HCT116 (cell line): ENCODE results near the gene CETP. TPM values are rescaled to one million over a fixed set of nuclear protein-coding genes. Genes with fewer than 3 reads are reported as not detected.

Experiments
- ATAC-seq: fragments of 200-7000 bp; cut with Tn5 transposase; 2 replicates; pipeline ENCODE4 v1.9.1; 2020; ENCODE audit warnings: mild to moderate bottlenecking, moderate library complexity
- BruUV-seq: library from RNA; stranded (reverse); fragments of 400-500 nt; replicated peaks from 2 replicates; lab custom pipeline; 2021; lab: Mats Ljungman, UMichigan
- CTCF ChIA-PET: fragments of 300-600 bp; sonication (Branson Sonifier 250); formaldehyde crosslinking; loops from one replicate; lab custom pipeline; 2021; ENCODE audit warnings: antibody characterized with exemption; lab: Charles Lee
- POLR2A ChIA-PET: fragments of 300-600, 350-600 bp; sonication (Branson Sonifier 250); formaldehyde crosslinking; loops from one replicate; lab custom pipeline; 2021; ENCODE audit warnings: antibody characterized with exemption; lab: Charles Lee
- RAD21 ChIA-PET, 2 experiments: fragments of 300-600 bp; sonication (Branson Sonifier 250); formaldehyde crosslinking; loops; one replicate each; lab custom pipeline; 2023; ENCODE audit warnings: low total read pairs in 2 of 2; ENCODE audit not compliant: uncharacterized antibody in 2 of 2, unreplicated experiment in 2 of 2, low non-redundant PET in 1 of 2; lab: Charles Lee
- DNase-seq: peaks from one replicate; pipeline ENCODE4 v3.0.0-alpha.2; 2010; ENCODE audit warnings: low read depth, low spot score
- H2AFZ ChIP-seq: fragments of 200-600 bp; shearing (Covaris generic), sonication (generic); 2 replicates; pipeline ENCODE4 v1.6.1; 2017; ENCODE audit warnings: low read depth, mixed run types, mixed read lengths, antibody characterized with exemption, low read length; ENCODE audit not compliant: poor library complexity, severe bottlenecking
- H3K27ac ChIP-seq: 2 replicates; pipeline ENCODE4 v1.5.1; 2012; ENCODE audit warnings: low read depth, low read length
- H3K27me3 ChIP-seq: fragments of 200-600 bp; sonication (generic); 2 replicates; pipeline ENCODE4 v1.6.1; 2016; ENCODE audit warnings: mixed run types, low read length, mixed read lengths; ENCODE audit not compliant: insufficient read depth
- H3K36me3 ChIP-seq, 2 experiments: fragments of 200-500 bp in 1 of 2; fragments of 200-600 bp in 1 of 2; sonication (Bioruptor generic) in 1 of 2; sonication (generic) in 1 of 2; 2 replicates each; pipeline versions ENCODE4 v1.5.1 to v1.6.1; 2014 to 2016; ENCODE audit warnings: low read length in 2 of 2, inconsistent platforms in 1 of 2, mixed read lengths in 1 of 2, mixed run types in 1 of 2; ENCODE audit not compliant: insufficient read depth in 2 of 2, control insufficient read depth in 1 of 2
- H3K4me1 ChIP-seq, 2 experiments: fragments of 200-600 bp in 1 of 2; sonication (generic) in 1 of 2; 2 replicates each; pipeline versions ENCODE4 v1.5.1 to v1.6.1; 2012 to 2017; ENCODE audit warnings: low read length in 2 of 2, inconsistent platforms in 1 of 2, mild to moderate bottlenecking in 1 of 2, mixed read lengths in 1 of 2, mixed run types in 1 of 2, moderate library complexity in 1 of 2; ENCODE audit not compliant: insufficient read depth in 2 of 2, control insufficient read depth in 1 of 2
- H3K4me2 ChIP-seq: fragments of 200-600 bp; sonication (generic); 2 replicates; pipeline ENCODE4 v1.6.1; 2017; ENCODE audit warnings: mixed run types, low read length, mixed read lengths
- H3K4me3 ChIP-seq, 2 experiments: fragments of 200-600 bp in 1 of 2; sonication (generic) in 1 of 2; replicated peaks in 1 of 2; 2 replicates each; pipeline ENCODE4 v1.5.1; 2011 to 2016; ENCODE audit warnings: low read length in 2 of 2, control low read depth in 1 of 2, low read depth in 1 of 2, mild to moderate bottlenecking in 1 of 2, mixed read lengths in 1 of 2, mixed run types in 1 of 2
- H3K79me2 ChIP-seq: fragments of 200-600 bp; sonication (generic); 2 replicates; pipeline ENCODE4 v1.6.1; 2017; ENCODE audit warnings: mild to moderate bottlenecking, mixed run types, low read length, moderate library complexity, mixed read lengths; ENCODE audit not compliant: insufficient read depth
- H3K9ac ChIP-seq: fragments of 200-600 bp; sonication (generic); 2 replicates; pipeline ENCODE4 v1.6.1; 2016; ENCODE audit warnings: low read length, mixed read lengths
- H3K9me2 ChIP-seq: fragments of 200-600 bp; sonication (generic), shearing (Covaris generic); 2 replicates; pipeline ENCODE4 v1.6.1; 2017; ENCODE audit warnings: mixed run types, mild to moderate bottlenecking, moderate library complexity; ENCODE audit not compliant: insufficient read depth
- H3K9me3 ChIP-seq, 2 experiments: fragments of 200-500 bp in 1 of 2; fragments of 200-600 bp in 1 of 2; sonication (Bioruptor generic) in 1 of 2; sonication (generic) in 1 of 2; 2 replicates each; pipeline ENCODE4 v1.6.1; 2014 to 2017; ENCODE audit warnings: low read length in 2 of 2, mixed read lengths in 2 of 2, inconsistent platforms in 1 of 2, low read depth in 1 of 2, mild to moderate bottlenecking in 1 of 2, mixed run types in 1 of 2, moderate library complexity in 1 of 2; ENCODE audit not compliant: control insufficient read depth in 1 of 2, insufficient read depth in 1 of 2
- H4K20me1 ChIP-seq: fragments of 200-600 bp; sonication (generic), shearing (Covaris generic); 2 replicates; pipeline ENCODE4 v1.6.1; 2017; ENCODE audit warnings: mixed run types, mild to moderate bottlenecking, moderate library complexity; ENCODE audit not compliant: insufficient read depth
- ATF3 ChIP-seq: IDR thresholded peaks from 2 replicates; pipeline ENCODE4 v1.6.1; 2012
- CBX3 ChIP-seq: IDR thresholded peaks from 2 replicates; pipeline ENCODE4 v1.6.1; 2012; ENCODE audit warnings: low read depth
- EGR1 ChIP-seq: IDR thresholded peaks from 2 replicates; pipeline ENCODE4 v1.6.1; 2012; ENCODE audit warnings: low read depth
- ELF1 ChIP-seq: IDR thresholded peaks from 2 replicates; pipeline ENCODE4 v1.6.1; 2012; ENCODE audit warnings: low read depth, borderline replicate concordance
- EZH2phosphoT487 ChIP-seq: fragments of 200-600 bp; IDR thresholded peaks from 2 replicates; pipeline ENCODE4 v1.6.1; 2018; ENCODE audit warnings: antibody characterized with exemption, borderline replicate concordance
- FOSL1 ChIP-seq: IDR thresholded peaks from 2 replicates; pipeline ENCODE4 v1.6.1; 2012; ENCODE audit warnings: low read depth
- JUND ChIP-seq: IDR thresholded peaks from 2 replicates; pipeline ENCODE4 v1.6.1; 2012
- POLR2A ChIP-seq: IDR thresholded peaks from 2 replicates; pipeline ENCODE4 v1.7.0; 2011; ENCODE audit warnings: borderline replicate concordance; ENCODE audit not compliant: insufficient read depth, insufficient read length; ENCODE audit errors: extremely low read depth
- POLR2AphosphoS5 ChIP-seq: IDR thresholded peaks from 2 replicates; pipeline ENCODE4 v1.6.1; 2011; ENCODE audit warnings: mild to moderate bottlenecking, low read depth, low read length, moderate library complexity
- REST ChIP-seq: IDR thresholded peaks from 2 replicates; pipeline ENCODE4 v1.6.1; 2012; ENCODE audit warnings: low read depth
- SIN3A ChIP-seq: IDR thresholded peaks from 2 replicates; pipeline ENCODE4 v1.6.1; 2012; ENCODE audit warnings: low read depth
- SP1 ChIP-seq: IDR thresholded peaks from 2 replicates; pipeline ENCODE4 v1.6.1; 2012; ENCODE audit warnings: low read depth
- TCF7L2 ChIP-seq: IDR thresholded peaks from 2 replicates; pipeline ENCODE4 v1.7.0; 2011; ENCODE audit warnings: borderline replicate concordance, inconsistent platforms; ENCODE audit not compliant: insufficient read depth, insufficient read length; ENCODE audit errors: extremely low read depth
- ZFX ChIP-seq: fragments of 450-650 bp; IDR thresholded peaks from 2 replicates; pipeline ENCODE4 v1.6.1; 2017
- ZNF274 ChIP-seq: fragments of 200-500 bp; sonication (Bioruptor generic); IDR thresholded peaks from 2 replicates; pipeline ENCODE4 v1.6.1; 2014; ENCODE audit warnings: mild to moderate bottlenecking, low read depth, low read length, inconsistent platforms
- intact Hi-C: fragments of 100-400 bp; cut with micrococcal nuclease; formaldehyde crosslinking; loops from 2 replicates; pipeline ENCODE4 v1.10.0; 2022
- total RNA-seq: library from RNA; stranded (reverse); gene quantifications from one replicate; pipeline ENCODE4 v1.2.1, GENCODE V29; 2021; ENCODE audit not compliant: unreplicated experiment
- TF ChIP-seq, protein P1 (sequence below), 3 experiments: fragments of 200-600 bp in 1 of 3; sonication (generic) in 1 of 3; IDR thresholded peaks in 2 of 3; conservative IDR thresholded peaks in 1 of 3; 2 replicates each; pipeline ENCODE4 v1.5.1; 2012 to 2017; ENCODE audit warnings: low read depth in 2 of 3, low read length in 2 of 3, antibody characterized with exemption in 1 of 3, borderline replicate concordance in 1 of 3, control low read depth in 1 of 3, mild to moderate bottlenecking in 1 of 3, mixed read lengths in 1 of 3, mixed run types in 1 of 3, moderate library complexity in 1 of 3; ENCODE audit not compliant: insufficient read depth in 1 of 3

Gene CETP
- total RNA-seq, 1 experiment from 2014 or later = not detected

DNA sequence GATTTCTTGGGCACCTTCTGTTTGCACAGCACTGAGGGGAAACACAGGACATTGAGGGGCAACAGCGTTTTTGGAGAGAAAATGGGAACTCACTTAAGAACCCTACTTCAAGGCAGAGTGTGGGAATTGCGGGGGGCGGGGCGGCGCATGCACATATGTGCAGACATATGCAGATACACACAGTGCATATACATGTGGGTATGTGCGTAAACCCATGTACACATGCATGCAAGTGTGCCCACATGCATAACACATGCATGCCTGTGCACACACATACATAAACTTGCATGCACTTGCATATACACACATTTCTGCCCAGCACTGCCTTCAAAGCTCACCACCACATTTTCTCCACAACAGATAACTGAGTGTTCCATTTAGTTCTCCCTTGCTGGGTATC lies 60.0 kb downstream of the CETP start:
- 0 out of 4 replicates have a peak, but pooled peaks cover 0 to 3% of the 10 kb centered on the region in 2 experiments for H3K4me1 ChIP-seq
- H4K20me1 ChIP-seq = no peaks in the 10 kb centered on the region
- ATAC-seq (no peak), DNase-seq (no peak)
- no peaks in the 10 kb centered on the region for H3K27me3 ChIP-seq
- H3K9ac ChIP-seq = no peak overlapping the region
- no peak overlapping the region for H3K4me3 ChIP-seq
- no peaks in the 10 kb centered on the region for H3K79me2 ChIP-seq
- no peak for TF ChIP-seq CBX3
- no peak for TF ChIP-seq REST
- TF ChIP-seq POLR2AphosphoS5 = no peak
- intact Hi-C loops = no loop called here
- no TSS peak for BruUV-seq
- no peaks in the 10 kb centered on the region for H3K36me3 ChIP-seq
- no peak overlapping the region for H2AFZ ChIP-seq
- H3K4me2 ChIP-seq = no peak overlapping the region
- RAD21 ChIA-PET = no interaction called here
- POLR2A ChIA-PET = no interaction called here
- H3K27ac ChIP-seq = no peak overlapping the region
- H3K9me3 ChIP-seq = no peaks in the 10 kb centered on the region
- H3K9me2 ChIP-seq = no peaks in the 10 kb centered on the region
- CTCF ChIA-PET = no interaction called here

GRCh38 chr16:57022445-57022844 lies 60.7 kb downstream of the CETP start:
- H3K27ac ChIP-seq = no peak overlapping the region
- no peaks in the 10 kb centered on the region for H3K79me2 ChIP-seq
- H4K20me1 ChIP-seq = no peaks in the 10 kb centered on the region
- ATAC-seq (no peak), DNase-seq (no peak)
- H3K4me2 ChIP-seq = no peak overlapping the region
- H2AFZ ChIP-seq = no peak overlapping the region
- H3K27me3 ChIP-seq = no peaks in the 10 kb centered on the region
- no peak for TF ChIP-seq EGR1
- TF ChIP-seq, protein P1, sequence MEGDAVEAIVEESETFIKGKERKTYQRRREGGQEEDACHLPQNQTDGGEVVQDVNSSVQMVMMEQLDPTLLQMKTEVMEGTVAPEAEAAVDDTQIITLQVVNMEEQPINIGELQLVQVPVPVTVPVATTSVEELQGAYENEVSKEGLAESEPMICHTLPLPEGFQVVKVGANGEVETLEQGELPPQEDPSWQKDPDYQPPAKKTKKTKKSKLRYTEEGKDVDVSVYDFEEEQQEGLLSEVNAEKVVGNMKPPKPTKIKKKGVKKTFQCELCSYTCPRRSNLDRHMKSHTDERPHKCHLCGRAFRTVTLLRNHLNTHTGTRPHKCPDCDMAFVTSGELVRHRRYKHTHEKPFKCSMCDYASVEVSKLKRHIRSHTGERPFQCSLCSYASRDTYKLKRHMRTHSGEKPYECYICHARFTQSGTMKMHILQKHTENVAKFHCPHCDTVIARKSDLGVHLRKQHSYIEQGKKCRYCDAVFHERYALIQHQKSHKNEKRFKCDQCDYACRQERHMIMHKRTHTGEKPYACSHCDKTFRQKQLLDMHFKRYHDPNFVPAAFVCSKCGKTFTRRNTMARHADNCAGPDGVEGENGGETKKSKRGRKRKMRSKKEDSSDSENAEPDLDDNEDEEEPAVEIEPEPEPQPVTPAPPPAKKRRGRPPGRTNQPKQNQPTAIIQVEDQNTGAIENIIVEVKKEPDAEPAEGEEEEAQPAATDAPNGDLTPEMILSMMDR (IDR thresholded peaks at IDR 0.05 in 2 of 3, conservative IDR thresholded peaks at IDR 0.05 in 1 of 3; ENCODE audit: borderline replicate concordance in 1 of 3, insufficient read depth in 1 of 3, low read depth in 2 of 3, low read length in 2 of 3) = no peak
- TF ChIP-seq ZNF274 = no peak
- TF ChIP-seq ELF1 = no peak
- TF ChIP-seq POLR2A = no peak
- no peak for TF ChIP-seq ATF3
- TF ChIP-seq SIN3A = no peak
- no peak for TF ChIP-seq JUND
- TF ChIP-seq SP1 = no peak
- TF ChIP-seq EZH2phosphoT487 = no peak
- no peak for TF ChIP-seq ZFX
- TF ChIP-seq TCF7L2 = no peak
- TF ChIP-seq FOSL1 = no peak
- TF ChIP-seq, all 23 proteins: peak for 0
- intact Hi-C loops = no loop called here
- BruUV-seq = no TSS peak
- no peak overlapping the region for H3K4me3 ChIP-seq
- no peaks in the 10 kb centered on the region for H3K9me3 ChIP-seq
- no peaks in the 10 kb centered on the region for H3K36me3 ChIP-seq
- CTCF ChIA-PET = no interaction called here
- H3K9ac ChIP-seq = no peak overlapping the region
- RAD21 ChIA-PET = no interaction called here
- H3K4me1 ChIP-seq = 0 out of 4 replicates have a peak, but pooled peaks cover 0 to under 1% of the 10 kb centered on the region in 2 experiments
- POLR2A ChIA-PET = no interaction called here
- no peaks in the 10 kb centered on the region for H3K9me2 ChIP-seq
